ENCODE measurements around the gene B3GALT2.
"Not testable (repeated sequence)": the region's sequence is repeated elsewhere in the genome, so short reads cannot be mapped to it uniquely, and the experiment has no call there.

B3GALT2 gene

DNA sequence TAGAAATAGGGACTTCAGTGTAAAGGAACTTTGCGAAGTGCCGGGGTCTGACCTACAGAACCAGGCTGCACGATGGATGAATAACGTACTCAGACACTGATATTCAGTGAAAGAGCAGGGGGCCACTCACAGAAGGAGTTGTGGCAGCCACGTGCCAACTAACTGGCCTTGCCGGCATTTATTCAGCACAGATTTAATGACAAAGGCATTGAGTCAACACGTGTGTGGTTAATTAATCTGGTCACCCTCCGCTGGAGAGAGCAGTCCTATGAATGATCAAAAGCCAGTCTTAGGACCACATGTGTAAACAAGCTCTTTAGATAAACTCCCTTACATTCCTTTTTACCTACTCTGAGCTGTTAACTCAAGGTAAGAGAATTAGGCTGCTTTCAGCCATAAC is 6.2 kb upstream of the B3GALT2 start:
- no peak overlapping the region for H3K4me3 ChIP-seq (replicated peaks; ENCODE audit: low read depth, low read length)
- DNase-seq (ENCODE audit: low read depth) = no peak
- TF ChIP-seq, protein P1, sequence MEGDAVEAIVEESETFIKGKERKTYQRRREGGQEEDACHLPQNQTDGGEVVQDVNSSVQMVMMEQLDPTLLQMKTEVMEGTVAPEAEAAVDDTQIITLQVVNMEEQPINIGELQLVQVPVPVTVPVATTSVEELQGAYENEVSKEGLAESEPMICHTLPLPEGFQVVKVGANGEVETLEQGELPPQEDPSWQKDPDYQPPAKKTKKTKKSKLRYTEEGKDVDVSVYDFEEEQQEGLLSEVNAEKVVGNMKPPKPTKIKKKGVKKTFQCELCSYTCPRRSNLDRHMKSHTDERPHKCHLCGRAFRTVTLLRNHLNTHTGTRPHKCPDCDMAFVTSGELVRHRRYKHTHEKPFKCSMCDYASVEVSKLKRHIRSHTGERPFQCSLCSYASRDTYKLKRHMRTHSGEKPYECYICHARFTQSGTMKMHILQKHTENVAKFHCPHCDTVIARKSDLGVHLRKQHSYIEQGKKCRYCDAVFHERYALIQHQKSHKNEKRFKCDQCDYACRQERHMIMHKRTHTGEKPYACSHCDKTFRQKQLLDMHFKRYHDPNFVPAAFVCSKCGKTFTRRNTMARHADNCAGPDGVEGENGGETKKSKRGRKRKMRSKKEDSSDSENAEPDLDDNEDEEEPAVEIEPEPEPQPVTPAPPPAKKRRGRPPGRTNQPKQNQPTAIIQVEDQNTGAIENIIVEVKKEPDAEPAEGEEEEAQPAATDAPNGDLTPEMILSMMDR (IDR thresholded peaks at IDR 0.05; ENCODE audit: low read length, missing control alignments) = no peak

DNA sequence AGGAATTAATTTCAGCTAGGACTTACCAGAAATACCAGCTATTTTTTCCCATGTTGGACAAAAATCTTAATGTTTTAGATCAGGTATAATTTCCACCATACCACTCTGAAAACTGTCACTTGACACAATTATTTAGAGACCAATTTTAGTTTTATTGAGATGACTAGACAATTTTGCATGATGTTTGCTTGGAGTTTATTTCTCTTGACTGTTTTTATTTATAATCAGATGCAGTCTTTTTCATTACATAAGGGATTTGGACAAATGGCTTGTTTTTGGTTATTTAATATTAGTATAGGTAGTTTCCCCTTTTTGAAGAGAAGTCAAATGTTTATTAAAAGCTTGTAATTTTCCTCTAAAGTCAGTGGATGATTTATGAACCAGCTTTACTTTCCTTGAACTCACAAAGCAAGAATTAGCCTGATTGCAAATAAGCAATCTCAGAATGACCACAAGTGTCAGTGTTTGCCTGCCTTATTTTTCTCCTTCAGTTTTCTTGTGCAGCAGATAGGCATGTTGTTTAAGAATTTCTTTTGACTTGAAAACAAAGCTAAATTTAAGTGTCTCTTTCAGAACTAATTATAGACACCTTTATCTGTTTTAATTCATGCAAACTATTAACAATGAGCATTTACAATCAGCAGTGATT is 3.8 kb upstream of the B3GALT2 start:
- TF ChIP-seq, protein P1 (IDR thresholded peaks at IDR 0.05; ENCODE audit: low read length, missing control alignments) = peak; percentile 46
- DNase-seq (ENCODE audit: low read depth) = peak; percentile 56
- H3K4me3 ChIP-seq (replicated peaks; ENCODE audit: low read depth, low read length) = no peak overlapping the region

DNA sequence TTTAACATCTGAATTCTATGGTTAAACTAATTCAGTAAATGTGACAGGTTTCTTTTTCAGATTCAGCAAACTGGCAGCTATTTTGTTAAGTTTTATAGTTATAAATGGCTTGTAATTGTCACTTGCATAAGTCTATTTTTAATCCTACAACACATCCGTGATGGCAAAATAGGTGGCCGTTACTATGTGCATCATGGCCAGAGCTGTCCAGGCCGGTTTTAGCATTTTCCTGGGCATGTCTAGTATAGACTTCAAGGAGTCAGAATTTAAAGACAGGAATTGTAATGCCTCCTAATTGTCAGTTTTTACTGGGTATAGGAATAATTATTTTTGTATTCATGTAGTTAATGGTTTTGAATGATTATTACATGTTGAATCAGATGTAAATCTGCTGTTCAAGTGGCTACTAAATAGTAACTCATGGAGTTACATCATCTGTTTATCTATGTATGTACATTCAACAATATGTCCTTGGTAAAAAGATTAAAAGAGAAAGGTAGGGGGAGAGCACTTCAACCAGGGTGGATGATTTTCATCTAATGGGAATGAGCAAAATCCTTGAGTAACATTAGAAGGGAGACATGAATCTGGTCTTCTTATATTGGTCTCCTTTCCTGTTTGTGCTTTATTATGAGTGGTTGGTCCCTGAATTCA is 3.2 kb upstream of the B3GALT2 start:
- TF ChIP-seq, protein P1 (IDR thresholded peaks at IDR 0.05; ENCODE audit: low read length, missing control alignments) = no peak
- H3K4me3 ChIP-seq (replicated peaks; ENCODE audit: low read depth, low read length) = no peak overlapping the region
- DNase-seq (ENCODE audit: low read depth) = no peak

GRCh38 chr1:193188915-193189314 is 2.5 kb upstream of the B3GALT2 start:
- H3K4me3 ChIP-seq (replicated peaks; ENCODE audit: low read depth, low read length); DNase-seq (ENCODE audit: low read depth): not testable (repeated sequence)

DNA sequence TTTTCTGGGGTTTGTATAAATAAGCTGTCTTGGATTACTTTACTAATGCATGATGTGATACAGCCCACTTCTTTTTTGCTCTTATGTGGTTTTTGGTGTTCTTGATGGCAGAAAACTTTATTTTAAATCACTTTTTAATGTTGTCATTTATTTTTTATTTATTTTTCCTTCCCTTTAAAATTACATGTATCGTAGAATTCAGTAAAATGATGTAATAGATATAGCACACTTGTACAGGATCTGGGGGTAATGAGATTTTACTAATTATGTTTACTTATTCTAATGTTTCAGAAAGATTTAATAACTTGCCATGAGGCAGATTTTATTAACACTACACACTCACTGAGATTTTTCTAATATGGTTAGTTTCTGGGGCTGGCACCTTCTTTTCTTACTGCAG is 701 bp upstream of the B3GALT2 start:
- DNase-seq (ENCODE audit: low read depth) = no peak
- TF ChIP-seq, protein P1 (IDR thresholded peaks at IDR 0.05; ENCODE audit: low read length, missing control alignments) = no peak
- no peak overlapping the region for H3K4me3 ChIP-seq (replicated peaks; ENCODE audit: low read depth, low read length)

DNA sequence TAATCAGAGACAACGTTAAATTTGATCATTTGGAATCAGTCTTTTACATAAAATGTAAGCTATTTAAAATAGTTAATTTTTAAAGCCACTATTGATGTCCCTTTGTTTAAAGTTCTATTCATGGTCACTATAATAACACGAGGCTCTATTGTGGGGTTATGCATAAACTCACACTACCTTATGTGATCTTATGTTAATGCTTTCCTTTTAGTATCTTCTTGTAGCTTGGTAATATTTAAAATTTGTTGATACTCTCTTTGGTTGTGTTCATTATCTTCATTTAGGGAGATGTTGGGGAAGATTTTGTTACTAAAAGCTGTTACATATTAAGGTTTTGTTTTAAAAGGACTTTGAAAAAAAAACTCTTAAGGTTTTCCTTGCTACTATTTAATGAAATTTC is 1.2 kb downstream of the B3GALT2 start:
- H3K4me3 ChIP-seq (replicated peaks; ENCODE audit: low read depth, low read length) = no peak overlapping the region
- TF ChIP-seq, protein P1 (IDR thresholded peaks at IDR 0.05; ENCODE audit: low read length, missing control alignments) = no peak
- no peak for DNase-seq (ENCODE audit: low read depth)

DNA sequence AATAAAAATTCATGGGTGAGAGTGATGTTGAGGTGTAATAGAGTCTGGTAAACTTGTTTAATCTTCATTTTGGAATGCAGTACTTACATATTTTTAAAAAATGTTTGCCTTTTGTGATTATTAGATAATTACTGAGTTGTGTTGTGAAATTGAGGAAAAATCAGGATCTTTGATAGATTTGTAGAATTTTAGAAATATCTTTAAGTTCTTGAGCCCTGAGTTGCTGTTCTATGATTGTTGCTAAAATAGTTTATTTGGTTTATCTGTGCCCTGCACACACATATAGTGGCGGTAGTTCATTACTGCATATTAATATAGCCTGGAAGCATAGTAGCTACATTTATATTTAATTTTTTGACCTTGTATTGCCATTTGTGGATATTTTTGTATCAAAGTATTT is 1.6 kb downstream of the B3GALT2 start:
- no peak overlapping the region for H3K4me3 ChIP-seq (replicated peaks; ENCODE audit: low read depth, low read length)
- TF ChIP-seq, protein P1 (IDR thresholded peaks at IDR 0.05; ENCODE audit: low read length, missing control alignments) = no peak
- no peak for DNase-seq (ENCODE audit: low read depth)

Measured in fibroblast of pulmonary artery (primary cell).